IMR-90 (cell line): ENCODE data around the gene TAF4. TPM values are rescaled to one million over a fixed set of nuclear protein-coding genes. Genes with fewer than 3 reads are reported as not detected.

Source experiments
- ATAC-seq: fragments of 200-7000 bp; cut with Tn5 transposase; 2 replicates; pipeline ENCODE4 v1.9.1; 2020; ENCODE audit warnings: low read depth, mild to moderate bottlenecking, moderate library complexity
- BruUV-seq: library from RNA; stranded (reverse); fragments of 400-500 nt; replicated peaks from 2 replicates; lab custom pipeline; 2021; lab: Mats Ljungman, UMichigan
- CTCF ChIA-PET: fragments of 300-600 bp; formaldehyde crosslinking; extraction: SDS; loops from one replicate; lab custom pipeline; 2021; ENCODE audit warnings: antibody characterized with exemption; lab: Yijun Ruan, JAX
- POLR2A ChIA-PET: fragments of 300-600 bp; sonication (Branson Sonifier 250); formaldehyde crosslinking; loops from one replicate; lab custom pipeline; 2022; ENCODE audit warnings: antibody characterized with exemption; ENCODE audit not compliant: unreplicated experiment; lab: Charles Lee
- DNase-seq: peaks from one replicate; pipeline ENCODE4 v3.0.0; 2013
- H2AFZ ChIP-seq: replicated peaks from 2 replicates; pipeline ENCODE3; 2013; ENCODE audit warnings: low read length, mild to moderate bottlenecking; ENCODE audit not compliant: poor library complexity
- H2AK5ac ChIP-seq: 2 replicates; pipeline ENCODE4 v1.6.1; 2013; ENCODE audit warnings: low read depth, low read length, inconsistent platforms
- H2AK9ac ChIP-seq: replicated peaks from 2 replicates; pipeline ENCODE3; 2013; ENCODE audit warnings: mild to moderate bottlenecking, low read depth, low read length, moderate library complexity; ENCODE audit not compliant: poor library complexity
- H2BK120ac ChIP-seq: 2 replicates; pipeline ENCODE4 v1.6.1; 2013; ENCODE audit warnings: low read depth, low read length, inconsistent platforms
- H2BK15ac ChIP-seq: 3 replicates; pipeline ENCODE4 v1.6.1; 2013; ENCODE audit warnings: low read depth, low read length, inconsistent platforms
- H2BK20ac ChIP-seq: 2 replicates; pipeline ENCODE4 v1.6.1; 2013; ENCODE audit warnings: low read depth, mild to moderate bottlenecking, inconsistent platforms, low read length, moderate library complexity
- H2BK5ac ChIP-seq: 2 replicates; pipeline ENCODE4 v1.6.1; 2013; ENCODE audit warnings: mild to moderate bottlenecking, low read depth, low read length, inconsistent platforms; ENCODE audit not compliant: poor library complexity, severe bottlenecking
- H3K14ac ChIP-seq: replicated peaks from 2 replicates; pipeline ENCODE4 v1.6.1; 2013; ENCODE audit warnings: low read depth, low read length, inconsistent platforms
- H3K18ac ChIP-seq: 2 replicates; pipeline ENCODE4 v1.6.1; 2013; ENCODE audit warnings: low read depth, low read length, control low read depth
- H3K23ac ChIP-seq: 2 replicates; pipeline ENCODE4 v1.6.1; 2013; ENCODE audit warnings: low read depth, low read length, inconsistent platforms
- H3K27ac ChIP-seq: 2 replicates; pipeline ENCODE4 v1.5.1; 2013; ENCODE audit warnings: mild to moderate bottlenecking, control low read depth, low read length; ENCODE audit not compliant: insufficient read depth
- H3K27me3 ChIP-seq: 2 replicates; pipeline ENCODE4 v1.6.1; 2013; ENCODE audit warnings: low read length; ENCODE audit not compliant: control insufficient read depth, insufficient read depth
- H3K36me3 ChIP-seq: 2 replicates; pipeline ENCODE4 v1.6.1; 2013; ENCODE audit warnings: low read length, mixed read lengths; ENCODE audit not compliant: control insufficient read depth, insufficient read depth
- H3K4ac ChIP-seq: 2 replicates; pipeline ENCODE4 v1.6.1; 2013; ENCODE audit warnings: low read depth, low read length, inconsistent platforms
- H3K4me1 ChIP-seq: 2 replicates; pipeline ENCODE4 v1.6.1; 2013; ENCODE audit warnings: low read length, mixed read lengths; ENCODE audit not compliant: control insufficient read depth, insufficient read depth
- H3K4me2 ChIP-seq: 2 replicates; pipeline ENCODE4 v1.6.1; 2013; ENCODE audit warnings: low read depth, mild to moderate bottlenecking, control low read depth, low read length, moderate library complexity
- H3K4me3 ChIP-seq: 2 replicates; pipeline ENCODE4 v1.5.1; 2013; ENCODE audit warnings: low read depth, mild to moderate bottlenecking, control low read depth, low read length, moderate library complexity; ENCODE audit not compliant: insufficient read depth
- H3K56ac ChIP-seq: 2 replicates; pipeline ENCODE4 v1.6.1; 2013; ENCODE audit warnings: low read length, inconsistent platforms; ENCODE audit not compliant: insufficient read depth; ENCODE audit errors: extremely low read depth
- H3K79me1 ChIP-seq, 2 experiments: 2 replicates each; pipeline ENCODE4 v1.6.1; 2013; ENCODE audit warnings: low read length in 2 of 2, inconsistent platforms in 1 of 2, low read depth in 1 of 2
- H3K9ac ChIP-seq: 2 replicates; pipeline ENCODE4 v1.6.1; 2013; ENCODE audit warnings: low read depth, low read length, control low read depth
- H3K9me1 ChIP-seq: 2 replicates; pipeline ENCODE4 v1.6.1; 2013; ENCODE audit warnings: low read length, inconsistent platforms; ENCODE audit not compliant: insufficient read depth
- H3K9me3 ChIP-seq: 2 replicates; pipeline ENCODE4 v1.6.1; 2013; ENCODE audit warnings: low read length; ENCODE audit not compliant: control insufficient read depth, insufficient read depth
- H4K20me1 ChIP-seq: 2 replicates; pipeline ENCODE4 v1.6.1; 2013; ENCODE audit warnings: low read length, inconsistent platforms; ENCODE audit not compliant: insufficient read depth
- H4K5ac ChIP-seq: 2 replicates; pipeline ENCODE4 v1.6.1; 2013; ENCODE audit warnings: mild to moderate bottlenecking, low read depth, low read length, control low read depth
- H4K8ac ChIP-seq, 2 experiments: 2 replicates each; pipeline ENCODE4 v1.6.1; 2013; ENCODE audit warnings: low read depth in 2 of 2, low read length in 2 of 2, control low read depth in 1 of 2, inconsistent platforms in 1 of 2
- H4K91ac ChIP-seq: 2 replicates; pipeline ENCODE4 v1.6.1; 2013; ENCODE audit warnings: low read depth, low read length, inconsistent platforms; ENCODE audit not compliant: insufficient read depth
- BHLHE40 ChIP-seq: fragments of 150-350 bp; IDR thresholded peaks from 2 replicates; pipeline ENCODE4 v1.6.1; 2016; ENCODE audit warnings: mild to moderate bottlenecking, low read depth, low read length
- CEBPB ChIP-seq: IDR thresholded peaks from 2 replicates; pipeline ENCODE4 v1.6.1; 2012; ENCODE audit warnings: low read depth, low read length, improper control_type of control experiment
- CHD1 ChIP-seq: IDR thresholded peaks from 2 replicates; pipeline ENCODE4 v1.6.1; 2012; ENCODE audit warnings: low read depth, low read length, improper control_type of control experiment
- CTCF ChIP-seq: conservative IDR thresholded peaks from 2 replicates; pipeline ENCODE4 v1.5.1; 2012; ENCODE audit warnings: mild to moderate bottlenecking, low read depth, low read length, improper control_type of control experiment
- ELK1 ChIP-seq: fragments of 150-350 bp; IDR thresholded peaks from 2 replicates; pipeline ENCODE4 v1.6.1; 2016; ENCODE audit warnings: low read depth, mild to moderate bottlenecking, low read length, moderate library complexity, borderline replicate concordance
- FOS ChIP-seq: fragments of 150-350 bp; IDR thresholded peaks from 2 replicates; pipeline ENCODE4 v1.6.1; 2016; ENCODE audit warnings: low read depth, low read length
- MAZ ChIP-seq: IDR thresholded peaks from 2 replicates; pipeline ENCODE4 v1.6.1; 2012; ENCODE audit warnings: low read depth, mild to moderate bottlenecking, low read length, improper control_type of control experiment, moderate library complexity, borderline replicate concordance
- MXI1 ChIP-seq: IDR thresholded peaks from 2 replicates; pipeline ENCODE4 v1.6.1; 2012; ENCODE audit warnings: low read depth, mild to moderate bottlenecking, low read length, moderate library complexity, borderline replicate concordance
- NFE2L2 ChIP-seq: fragments of 150-350 bp; IDR thresholded peaks from 2 replicates; pipeline ENCODE4 v1.6.1; 2016; ENCODE audit warnings: low read depth, mild to moderate bottlenecking, low read length
- POLR2A ChIP-seq: IDR thresholded peaks from 2 replicates; pipeline ENCODE4 v1.6.1; 2012; ENCODE audit warnings: mild to moderate bottlenecking, low read depth, low read length
- RAD21 ChIP-seq: IDR thresholded peaks from 2 replicates; pipeline ENCODE4 v1.6.1; 2012; ENCODE audit warnings: low read length, improper control_type of control experiment
- RFX5 ChIP-seq: IDR thresholded peaks from 2 replicates; pipeline ENCODE4 v1.8.0; 2012; ENCODE audit warnings: low read depth, mild to moderate bottlenecking, low read length, moderate library complexity
- SMC3 ChIP-seq: fragments of 150-350 bp; IDR thresholded peaks from 2 replicates; pipeline ENCODE4 v1.6.1; 2016; ENCODE audit warnings: low read depth, mild to moderate bottlenecking, antibody characterized with exemption, low read length, moderate library complexity
- USF2 ChIP-seq: fragments of 150-350 bp; IDR thresholded peaks from 2 replicates; pipeline ENCODE4 v1.6.1; 2017; ENCODE audit warnings: mild to moderate bottlenecking, antibody characterized with exemption, low read length, low read depth
- WGBS, 2 experiments: methylation state at CpG; one replicate each; pipeline versions ENCODE4 v1.1.5 to v1.1.7; 2013; ENCODE audit warnings: missing lambda C conversion rate in 2 of 2; ENCODE audit not compliant: insufficient read length in 1 of 2; ENCODE audit errors: extremely low coverage in 2 of 2; 5-methylcytosine and 5-hydroxymethylcytosine counted together
- dilution Hi-C: fragments of 300-500 bp; cut with HindIII; formaldehyde crosslinking; loops from one replicate; pipeline ENCODE4 v1.14.3; 2018; ENCODE audit warnings: low sequenced_read_pairs; ENCODE audit not compliant: unreplicated experiment
- in situ Hi-C: fragments of 300-500 bp; cut with MboI; formaldehyde crosslinking; loops from 3 replicates; pipeline ENCODE4 v1.14.3; 2019; ENCODE audit warnings: low sequenced_read_pairs, inconsistent platforms, mixed read lengths
- intact Hi-C: fragments of 100-400 bp; cut with micrococcal nuclease; formaldehyde crosslinking; loops from 2 replicates; pipeline ENCODE4 v1.10.0; 2022
- polyA plus RNA-seq, 3 experiments: library from polyadenylated mRNA; depleted of rRNA; stranded (reverse); fragments of >200 nt; gene quantifications; 2 replicates each; pipeline ENCODE4 v1.2.3, GENCODE V29; 2012; ENCODE audit warnings: low replicate concordance in 1 of 3
- total RNA-seq: library from RNA; depleted of rRNA; stranded (reverse); fragments of >200 nt; gene quantifications from 2 replicates; pipeline ENCODE4 v1.2.3, GENCODE V29; 2012

The TAF4 gene
- total and polyA plus RNA-seq, 2 of the 4 experiments (the other 2 are of a cell fraction), result 1.4 to 5.1 TPM

GRCh38 chr20:62025832-62026563, 39.7 kb downstream of the TAF4 start:
- peak overlapping the region; percentile 66 for H2AFZ ChIP-seq
- no peaks in the 10 kb centered on the region for H3K27me3 ChIP-seq
- H4K20me1 ChIP-seq, result peaks cover 69% of the 10 kb centered on the region
- H2BK5ac ChIP-seq, result no peak overlapping the region
- no peaks in the 10 kb centered on the region for H3K36me3 ChIP-seq
- dilution Hi-C loops (no loop called here), intact Hi-C loops (loop anchor here (1.0 to 5.0 kb wide), 3 partner anchors 36 to 110 kb away; no protein-coding TSS in a partner anchor), in situ Hi-C loops (no loop called here)
- H3K14ac ChIP-seq, result peak overlapping the region; percentile 64
- H2BK120ac ChIP-seq, result no peak overlapping the region
- H4K91ac ChIP-seq, result no peak overlapping the region
- peak overlapping the region; percentile 54 for H3K4me2 ChIP-seq
- ChIA-PET POLR2A (interaction anchor here (0.6 kb wide), 1 partner anchor 15 kb away, joined by 3 read pairs; no protein-coding TSS in a partner anchor), CTCF (interaction anchor here (0.6 to 1.3 kb wide), 5 partner anchors 9 to 1188 kb away, joined by 3 to 5 read pairs (median 4); no protein-coding TSS in a partner anchor)
- H2BK15ac ChIP-seq, result no peak overlapping the region
- peaks cover 49 to 74% of the 10 kb centered on the region in 2 experiments for H3K79me1 ChIP-seq
- 62% methylated on average over 5 of the region's 22 CpGs; no CpG with 5 or more reads in 1 of the 2 experiments for WGBS, 2 experiments
- H3K9me3 ChIP-seq, result no peaks in the 10 kb centered on the region
- no peak overlapping the region for H2BK20ac ChIP-seq
- peak overlapping the region; percentile 8 for H2AK9ac ChIP-seq
- peaks cover 6% of the 10 kb centered on the region; the same call in 1 of the 2 replicates for H3K4me1 ChIP-seq
- no TSS peak for BruUV-seq
- H3K4me3 ChIP-seq, result no peak overlapping the region
- H3K27ac ChIP-seq, result no peak overlapping the region
- H3K9me1 ChIP-seq, result peaks cover 9% of the 10 kb centered on the region; the same call in 1 of the 2 replicates
- ATAC-seq, result peak; percentile 76
- H3K4ac ChIP-seq, result 0 out of 2 replicates have a peak overlapping the region, but pooled peaks have one; percentile 11
- no peak overlapping the region for H3K23ac ChIP-seq
- DNase-seq, result peak; percentile 74
- H3K9ac ChIP-seq, result no peak overlapping the region; the same call in 1 of the 2 replicates
- no peak overlapping the region; the same call in 1 of the 2 replicates for H2AK5ac ChIP-seq
- no peak overlapping the region for H4K5ac ChIP-seq
- peak overlapping the region in 1 of 2 experiments; percentile 75; a peak in 2 of 4 replicates for H4K8ac ChIP-seq
- no peak overlapping the region for H3K56ac ChIP-seq
- no peak overlapping the region for H3K18ac ChIP-seq
- TF ChIP-seq RAD21 (peak; percentile 72), MXI1 (no peak), BHLHE40 (no peak), NFE2L2 (no peak), SMC3 (peak; percentile 54), RFX5 (no peak), FOS (no peak), MAZ (0 out of 2 replicates have a peak, but pooled peaks have one; percentile 29), CTCF (peak; percentile 73), CEBPB (no peak), POLR2A (no peak), CHD1 (no peak), USF2 (no peak), ELK1 (no peak)
